Measurements from ENCODE around the gene KCND3. TPM values are rescaled to one million over a fixed set of nuclear protein-coding genes. Genes with fewer than 3 reads are reported as not detected.

Gene KCND3
- total RNA-seq, 1 donor from 2014 or later, result 2.1 TPM

DNA sequence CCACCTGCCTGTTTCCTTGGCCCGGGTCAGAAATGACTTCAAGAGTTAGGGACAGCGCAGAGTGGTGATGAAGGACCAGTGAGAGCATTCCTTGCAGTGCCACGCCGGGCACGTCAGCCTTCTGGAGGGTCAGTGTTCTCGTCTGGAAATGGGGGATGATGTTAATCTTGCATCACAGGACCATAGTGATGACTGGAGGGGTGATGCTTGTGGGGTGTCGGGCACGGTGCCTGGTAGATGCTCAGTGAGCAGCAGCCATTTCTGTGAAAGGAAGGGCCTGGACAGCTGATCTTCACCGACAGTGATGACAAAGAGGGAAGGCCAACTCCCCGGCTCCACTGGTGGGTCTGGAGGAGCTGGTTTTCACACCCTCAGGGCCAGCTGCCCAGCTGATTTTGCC, 177.6 kb downstream of the KCND3 start:
- Mint-ChIP-seq H3K27ac (ENCODE audit: unreplicated experiment) (no peak overlapping the region), H3K36me3 (ENCODE audit: unreplicated experiment) (no peaks in the 10 kb centered on the region), H3K4me3 (ENCODE audit: unreplicated experiment) (no peak overlapping the region), H3K27me3 (ENCODE audit: unreplicated experiment) (no peaks in the 10 kb centered on the region), H3K4me1 (ENCODE audit: unreplicated experiment) (no peaks in the 10 kb centered on the region), H3K9me3 (ENCODE audit: unreplicated experiment) (no peaks in the 10 kb centered on the region)
- TF ChIP-seq, protein P1, sequence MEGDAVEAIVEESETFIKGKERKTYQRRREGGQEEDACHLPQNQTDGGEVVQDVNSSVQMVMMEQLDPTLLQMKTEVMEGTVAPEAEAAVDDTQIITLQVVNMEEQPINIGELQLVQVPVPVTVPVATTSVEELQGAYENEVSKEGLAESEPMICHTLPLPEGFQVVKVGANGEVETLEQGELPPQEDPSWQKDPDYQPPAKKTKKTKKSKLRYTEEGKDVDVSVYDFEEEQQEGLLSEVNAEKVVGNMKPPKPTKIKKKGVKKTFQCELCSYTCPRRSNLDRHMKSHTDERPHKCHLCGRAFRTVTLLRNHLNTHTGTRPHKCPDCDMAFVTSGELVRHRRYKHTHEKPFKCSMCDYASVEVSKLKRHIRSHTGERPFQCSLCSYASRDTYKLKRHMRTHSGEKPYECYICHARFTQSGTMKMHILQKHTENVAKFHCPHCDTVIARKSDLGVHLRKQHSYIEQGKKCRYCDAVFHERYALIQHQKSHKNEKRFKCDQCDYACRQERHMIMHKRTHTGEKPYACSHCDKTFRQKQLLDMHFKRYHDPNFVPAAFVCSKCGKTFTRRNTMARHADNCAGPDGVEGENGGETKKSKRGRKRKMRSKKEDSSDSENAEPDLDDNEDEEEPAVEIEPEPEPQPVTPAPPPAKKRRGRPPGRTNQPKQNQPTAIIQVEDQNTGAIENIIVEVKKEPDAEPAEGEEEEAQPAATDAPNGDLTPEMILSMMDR (IDR thresholded peaks at IDR 0.05), result no peak
- no peak for DNase-seq (ENCODE audit: extremely low spot score, unreplicated experiment)

DNA sequence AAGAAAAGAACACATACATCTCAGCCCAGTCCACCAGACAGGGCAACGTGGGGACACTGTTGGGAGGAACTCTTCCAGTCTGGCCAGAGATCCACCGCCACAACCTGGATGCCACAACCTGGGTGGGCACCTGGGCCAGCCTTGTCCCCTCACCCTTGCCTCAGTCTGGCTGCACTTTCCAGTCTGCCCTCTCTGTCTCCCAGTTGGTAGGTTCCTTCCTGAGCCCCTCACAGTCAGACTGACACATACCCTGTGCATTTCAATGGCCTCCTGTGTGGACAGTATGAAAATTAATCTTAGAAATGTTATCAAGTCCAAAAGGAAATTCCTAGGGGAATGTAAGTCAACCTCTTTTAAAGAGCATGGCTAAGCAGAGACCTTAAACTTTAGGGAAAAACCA, 184.2 kb downstream of the KCND3 start:
- no peaks in the 10 kb centered on the region for H3K9me3 Mint-ChIP-seq (ENCODE audit: unreplicated experiment)
- TF ChIP-seq, protein P1 (IDR thresholded peaks at IDR 0.05), result no peak
- no peak overlapping the region for H3K4me3 Mint-ChIP-seq (ENCODE audit: unreplicated experiment)
- no peak for DNase-seq (ENCODE audit: extremely low spot score, unreplicated experiment)
- H3K27me3 Mint-ChIP-seq (ENCODE audit: unreplicated experiment), result peaks cover 3% of the 10 kb centered on the region
- H3K27ac Mint-ChIP-seq (ENCODE audit: unreplicated experiment), result no peak overlapping the region
- no peaks in the 10 kb centered on the region for H3K36me3 Mint-ChIP-seq (ENCODE audit: unreplicated experiment)
- H3K4me1 Mint-ChIP-seq (ENCODE audit: unreplicated experiment), result no peaks in the 10 kb centered on the region

DNA sequence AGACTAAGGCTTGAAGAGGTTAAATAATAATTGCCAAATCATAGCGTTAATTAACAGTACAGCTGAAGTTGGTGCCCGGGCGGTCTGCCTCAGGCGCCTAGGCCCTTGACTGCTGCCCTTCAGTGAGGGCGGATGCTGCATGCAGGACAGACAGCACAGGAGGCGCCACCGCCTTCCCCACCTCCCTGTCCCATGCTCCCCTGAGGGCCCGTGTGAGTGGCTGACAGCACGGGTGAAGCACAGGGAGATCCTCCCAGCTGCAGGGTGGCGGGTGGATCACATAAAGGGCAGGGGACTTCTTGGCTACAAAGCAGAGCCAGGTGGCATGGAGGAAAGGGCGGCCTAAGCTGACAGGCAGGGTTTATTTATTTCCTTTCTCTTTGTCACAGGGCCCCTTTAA, 184.7 kb downstream of the KCND3 start:
- H3K27me3 Mint-ChIP-seq (ENCODE audit: unreplicated experiment), result peaks cover 3% of the 10 kb centered on the region

GRCh38 chr1:111803951-111804350, 185.5 kb downstream of the KCND3 start:
- Mint-ChIP-seq H3K4me3 (ENCODE audit: unreplicated experiment) (no peak overlapping the region), H3K27ac (ENCODE audit: unreplicated experiment) (no peak overlapping the region), H3K27me3 (ENCODE audit: unreplicated experiment) (peaks cover 4% of the 10 kb centered on the region), H3K9me3 (ENCODE audit: unreplicated experiment) (no peaks in the 10 kb centered on the region), H3K36me3 (ENCODE audit: unreplicated experiment) (no peaks in the 10 kb centered on the region), H3K4me1 (ENCODE audit: unreplicated experiment) (no peaks in the 10 kb centered on the region)
- DNase-seq (ENCODE audit: extremely low spot score, unreplicated experiment), result no peak
- TF ChIP-seq, protein P1 (IDR thresholded peaks at IDR 0.05), result no peak

More for the DNA sequence above, 184.7 kb downstream of the KCND3 start:
- Mint-ChIP-seq H3K27ac (ENCODE audit: unreplicated experiment) (no peak overlapping the region), H3K4me1 (ENCODE audit: unreplicated experiment) (no peaks in the 10 kb centered on the region), H3K36me3 (ENCODE audit: unreplicated experiment) (no peaks in the 10 kb centered on the region), H3K4me3 (ENCODE audit: unreplicated experiment) (no peak overlapping the region), H3K9me3 (ENCODE audit: unreplicated experiment) (no peaks in the 10 kb centered on the region)
- no peak for DNase-seq (ENCODE audit: extremely low spot score, unreplicated experiment)
- TF ChIP-seq, protein P1 (IDR thresholded peaks at IDR 0.05), result no peak

- TF ChIP-seq, protein P1 (IDR thresholded peaks at IDR 0.05), result no peak
- Mint-ChIP-seq H3K27me3 (ENCODE audit: unreplicated experiment) (peaks cover 5% of the 10 kb centered on the region), H3K9me3 (ENCODE audit: unreplicated experiment) (no peaks in the 10 kb centered on the region), H3K4me3 (ENCODE audit: unreplicated experiment) (no peak overlapping the region), H3K4me1 (ENCODE audit: unreplicated experiment) (no peaks in the 10 kb centered on the region), H3K27ac (ENCODE audit: unreplicated experiment) (no peak overlapping the region), H3K36me3 (ENCODE audit: unreplicated experiment) (no peaks in the 10 kb centered on the region)
- no peak for DNase-seq (ENCODE audit: extremely low spot score, unreplicated experiment)
Measured at GRCh38 chr1:111802984-111803383, 186.5 kb downstream of the KCND3 start.
